ENCODE measurements around the gene ZNF747.
"Not testable (repeated sequence)": the region's sequence is repeated elsewhere in the genome, so short reads cannot be mapped to it uniquely, and the experiment has no call there.

Gene ZNF747

DNA sequence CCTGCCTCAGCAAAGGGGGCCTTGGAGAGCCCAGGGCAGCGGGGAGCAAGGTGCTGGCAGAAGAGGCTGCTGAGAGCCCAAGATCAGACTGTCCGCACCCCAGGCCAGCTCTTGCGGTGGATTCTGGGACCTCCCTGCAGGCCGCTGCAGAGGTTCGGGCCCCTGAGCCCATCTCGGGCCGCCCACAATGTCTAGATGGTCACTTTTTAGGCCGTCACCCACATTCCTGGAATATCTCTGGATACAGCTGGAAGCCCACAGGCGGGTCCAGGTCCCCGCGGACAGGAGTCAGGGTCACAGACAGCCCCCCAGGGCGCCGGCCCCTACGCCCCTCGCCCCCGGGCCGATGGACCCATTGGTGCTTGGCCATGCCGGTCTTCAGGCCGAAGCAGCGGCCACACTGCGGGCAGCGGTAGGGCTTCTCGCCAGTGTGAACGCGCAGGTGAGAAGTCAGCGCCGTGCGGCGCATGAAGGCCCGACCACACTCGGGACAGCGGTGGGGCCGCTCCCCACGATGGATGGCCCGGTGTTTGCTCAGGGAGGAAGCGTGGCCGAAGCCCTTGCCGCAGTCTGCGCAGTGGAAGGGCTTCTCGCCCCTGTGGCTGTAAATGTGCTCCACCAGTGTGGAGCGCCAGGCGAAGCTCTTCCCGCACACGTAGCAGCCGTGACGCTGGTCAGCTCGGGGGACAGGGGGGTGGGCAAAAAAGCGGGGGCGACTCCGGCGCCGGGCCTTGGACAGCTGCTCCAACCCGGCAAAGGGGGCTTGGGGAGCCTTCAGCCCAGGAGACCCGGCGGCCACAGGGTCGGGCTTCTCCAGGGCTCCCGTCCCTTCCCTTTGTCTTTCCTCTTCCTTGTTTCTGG, 2.1 kb downstream of the ZNF747 start:
- ATAC-seq (no peak), DNase-seq (no peak)
- Mint-ChIP-seq H3K27me3 (no peaks in the 10 kb centered on the region), H3K36me3 (ENCODE audit: low read depth) (peaks cover 31% of the 10 kb centered on the region), H3K9me3 (no peaks in the 10 kb centered on the region), H3K27ac (peak overlapping the region; percentile 83), H3K4me3 (no peak overlapping the region), H3K4me1 (peaks cover 57% of the 10 kb centered on the region)

DNA sequence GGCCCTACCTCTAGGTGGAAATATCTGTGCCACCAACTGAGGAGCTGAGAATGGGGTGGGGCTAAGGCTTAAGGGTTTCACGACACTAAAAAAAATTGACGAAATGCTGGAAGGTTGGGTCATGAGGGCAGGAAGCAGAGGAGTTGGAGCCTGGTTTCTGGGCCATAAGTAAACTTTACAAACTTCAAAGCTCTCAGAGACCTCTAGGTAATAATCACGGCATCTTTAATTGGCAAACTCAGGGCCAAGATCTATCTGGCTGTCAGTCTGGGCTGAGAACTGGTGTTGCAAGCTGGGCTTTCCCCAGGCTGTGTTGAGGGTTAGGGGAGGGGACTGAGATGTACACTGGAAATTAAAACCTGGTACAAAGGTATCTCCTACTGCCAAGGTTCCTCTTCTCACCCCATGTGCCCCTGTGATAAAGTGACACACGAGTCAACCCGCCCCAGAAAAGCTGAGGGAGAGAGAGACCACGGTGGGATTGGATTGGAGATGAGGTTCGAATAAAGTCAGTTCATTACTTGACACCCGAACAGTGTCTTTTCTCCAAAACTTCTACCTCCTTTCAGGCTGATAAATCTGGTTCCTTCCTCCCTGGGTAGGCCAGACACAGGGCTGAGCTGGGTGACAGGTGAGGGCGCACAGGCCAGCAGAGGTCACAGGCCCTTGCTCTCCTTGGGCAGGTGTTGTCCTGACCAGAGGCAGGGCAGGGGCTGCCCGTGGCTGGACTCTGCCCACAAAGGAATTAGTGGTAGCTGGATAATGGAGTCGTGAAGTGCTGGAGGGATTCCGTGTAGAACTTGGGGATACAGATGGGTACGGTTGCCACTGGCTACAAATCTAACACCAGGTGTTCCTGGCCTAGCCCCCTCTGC, 4.3 kb downstream of the ZNF747 start:
- ATAC-seq = no peak
- Mint-ChIP-seq H3K27me3 (no peaks in the 10 kb centered on the region), H3K4me1 (peaks cover 49% of the 10 kb centered on the region), H3K9me3 (no peaks in the 10 kb centered on the region), H3K4me3 (no peak overlapping the region), H3K36me3 (ENCODE audit: low read depth) (peaks cover 17% of the 10 kb centered on the region), H3K27ac (peak overlapping the region; percentile 49)
- no peak for DNase-seq

DNA sequence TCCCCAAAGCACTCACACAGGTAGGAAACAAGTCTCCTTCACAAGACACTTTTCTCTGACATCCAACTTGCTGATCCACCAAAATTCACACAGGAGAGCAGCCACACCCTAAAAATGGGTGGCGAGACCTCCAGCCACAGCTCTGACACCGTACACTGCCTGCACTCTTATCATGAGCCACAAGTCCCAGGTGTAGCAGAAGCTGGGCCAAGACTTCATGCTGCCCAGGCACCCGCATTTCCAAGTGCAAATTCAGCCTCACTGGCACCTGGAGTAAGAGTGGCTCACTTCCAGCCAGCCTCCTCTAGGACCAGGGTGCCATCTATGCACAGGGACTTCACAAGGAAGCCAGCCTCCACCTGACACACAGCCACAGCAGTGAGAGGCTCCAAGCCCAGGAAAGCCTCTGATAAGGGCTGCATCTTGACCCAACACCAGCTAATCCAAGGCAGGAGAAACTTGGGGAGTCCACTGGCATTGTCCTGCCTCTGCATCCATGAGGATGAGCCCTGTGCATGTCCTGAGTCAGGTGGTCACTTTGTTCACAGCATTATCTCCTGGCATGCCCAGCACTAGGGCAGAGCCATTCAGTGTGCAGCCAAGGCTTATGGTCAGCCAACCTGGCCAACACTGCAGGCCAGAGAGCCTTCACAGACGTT, 5.7 kb downstream of the ZNF747 start:
- Mint-ChIP-seq H3K27me3 (no peaks in the 10 kb centered on the region), H3K27ac (no peak overlapping the region), H3K4me1 (peaks cover 42% of the 10 kb centered on the region), H3K4me3 (no peak overlapping the region), H3K36me3 (ENCODE audit: low read depth) (peaks cover 12% of the 10 kb centered on the region), H3K9me3 (no peaks in the 10 kb centered on the region)
- DNase-seq (no peak), ATAC-seq (no peak)

DNA sequence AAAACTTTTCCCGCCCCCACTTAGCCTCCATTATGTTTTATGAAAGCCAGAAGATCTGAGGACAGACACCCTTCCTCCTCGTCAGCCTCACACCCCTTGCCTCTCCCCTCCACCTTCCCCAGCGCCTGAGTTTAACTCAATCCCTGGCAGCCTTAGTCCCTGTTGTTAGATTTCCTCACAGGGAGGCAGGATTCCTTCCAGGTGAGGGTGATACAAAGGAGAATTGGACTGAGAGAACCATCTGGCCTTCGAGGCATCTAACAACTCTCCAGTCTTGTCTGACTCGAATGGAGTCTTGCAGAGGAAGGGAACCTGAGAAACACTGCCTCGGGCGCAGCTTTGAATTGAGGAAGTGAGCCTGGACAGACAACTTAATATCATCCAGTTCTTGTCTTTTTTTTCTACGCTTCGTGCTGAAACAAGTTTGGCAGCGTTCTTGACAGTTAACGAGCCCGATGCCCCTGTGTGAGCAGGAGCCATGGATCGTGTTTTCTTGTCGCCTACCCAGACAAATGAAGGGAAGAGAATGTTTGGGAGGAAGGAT, 7.0 kb downstream of the ZNF747 start:
- no peak for ATAC-seq
- H3K27me3 Mint-ChIP-seq = no peaks in the 10 kb centered on the region
- H3K9me3 Mint-ChIP-seq = no peaks in the 10 kb centered on the region
- H3K27ac Mint-ChIP-seq = peak overlapping the region; percentile 70
- DNase-seq = peak; percentile 20
- peak overlapping the region; percentile 73 for H3K4me3 Mint-ChIP-seq
- peaks cover 36% of the 10 kb centered on the region for H3K4me1 Mint-ChIP-seq
- H3K36me3 Mint-ChIP-seq (ENCODE audit: low read depth) = peaks cover 10% of the 10 kb centered on the region

DNA sequence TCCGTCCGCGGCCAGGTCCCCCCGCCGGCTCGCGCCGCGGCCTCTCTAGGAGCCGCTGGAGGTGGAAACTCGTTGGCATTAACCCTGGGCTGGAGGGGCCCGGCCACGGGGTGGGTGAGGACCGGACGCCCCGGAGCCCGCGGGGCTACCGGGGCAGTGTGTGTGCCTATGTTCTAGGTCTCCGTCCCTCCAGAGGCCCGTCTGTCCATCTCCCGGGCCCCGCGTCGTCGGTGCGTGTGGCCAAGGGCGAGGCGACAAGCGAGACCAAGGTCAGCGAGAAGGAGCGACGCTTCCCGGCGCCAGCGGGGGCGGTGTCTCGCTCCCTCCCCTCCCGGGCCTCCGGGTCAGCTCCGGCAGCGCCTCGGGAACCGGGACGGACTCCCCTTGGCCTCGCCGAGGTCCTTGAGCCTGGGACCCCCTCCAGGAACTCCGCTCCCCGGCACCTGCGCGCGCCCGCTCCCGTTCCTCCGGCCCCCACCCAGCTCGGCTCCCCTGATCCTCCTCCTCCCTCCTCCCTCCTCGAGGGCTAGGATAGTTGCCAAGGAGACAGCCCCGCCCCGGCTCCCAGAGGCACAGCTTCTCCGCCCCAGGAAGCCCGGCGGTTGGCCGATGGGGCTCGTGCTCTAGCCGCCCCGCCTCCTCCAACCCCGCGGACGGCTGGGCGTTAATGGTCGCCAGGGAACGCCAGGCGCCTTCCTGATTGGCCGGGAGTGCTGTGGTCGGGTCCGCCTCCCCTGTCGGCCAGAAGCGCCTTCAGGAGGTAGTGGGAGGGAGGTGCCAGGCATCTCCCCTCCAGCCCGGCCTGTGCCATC, 7.6 kb downstream of the ZNF747 start:
- DNase-seq (peak; percentile 97), ATAC-seq (peak; percentile 91)
- Mint-ChIP-seq H3K9me3 (no peaks in the 10 kb centered on the region), H3K36me3 (ENCODE audit: low read depth) (peaks cover 14% of the 10 kb centered on the region), H3K27ac (peak overlapping the region; percentile 70), H3K27me3 (no peaks in the 10 kb centered on the region), H3K4me1 (peaks cover 36% of the 10 kb centered on the region), H3K4me3 (peak overlapping the region; percentile 73)

DNA sequence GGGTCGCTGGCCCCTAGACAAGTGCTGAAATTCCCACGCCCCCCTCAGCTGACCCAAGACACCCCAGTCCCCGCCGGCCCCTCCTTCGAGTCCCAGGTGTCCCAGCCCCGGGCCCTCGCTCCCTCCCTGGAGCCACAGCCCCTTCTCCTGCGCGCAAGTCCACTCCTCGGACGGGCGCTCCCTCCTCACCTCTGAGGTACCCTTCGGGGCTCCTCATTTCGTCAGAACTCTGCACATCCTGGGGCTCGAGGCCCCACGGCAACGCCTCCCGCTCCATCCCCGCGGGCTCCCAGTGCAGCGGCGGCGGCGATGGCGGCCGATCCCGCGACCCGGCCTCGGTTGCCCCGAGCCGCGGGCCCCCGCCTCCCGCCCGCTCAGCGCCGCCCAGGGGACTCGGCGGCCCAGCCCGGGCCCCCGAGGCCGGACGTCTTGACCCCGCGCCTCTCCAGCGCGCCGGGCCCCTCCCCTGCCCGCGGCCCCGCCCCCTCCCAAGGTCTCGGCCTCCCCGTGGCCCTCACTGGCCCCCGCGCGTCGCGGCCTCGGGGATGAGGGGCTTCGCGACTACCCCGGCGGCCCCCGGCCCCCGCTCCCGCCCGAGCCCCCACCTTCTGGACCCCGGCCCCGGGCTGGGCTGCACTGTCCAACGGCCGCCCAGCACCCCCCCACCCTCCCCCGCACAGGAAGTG, 8.4 kb downstream of the ZNF747 start, which contains the start of gene ZNF768:
Gene ZNF768, minus strand, starts transcription at position 430 of the 686 bp plus-strand sequence. Its CDS starts 153 bp downstream, at position 277.
- no peaks in the 10 kb centered on the region for H3K27me3 Mint-ChIP-seq
- ATAC-seq = peak; percentile 3
- no peak for DNase-seq
- H3K36me3 Mint-ChIP-seq (ENCODE audit: low read depth) = peaks cover 11% of the 10 kb centered on the region
- peaks cover 32% of the 10 kb centered on the region for H3K4me1 Mint-ChIP-seq
- H3K9me3 Mint-ChIP-seq = no peaks in the 10 kb centered on the region
- peak within 1 kb of the TSS; percentile 77 for H3K4me3 Mint-ChIP-seq
- H3K27ac Mint-ChIP-seq = peak within 1 kb of the TSS; percentile 70

DNA sequence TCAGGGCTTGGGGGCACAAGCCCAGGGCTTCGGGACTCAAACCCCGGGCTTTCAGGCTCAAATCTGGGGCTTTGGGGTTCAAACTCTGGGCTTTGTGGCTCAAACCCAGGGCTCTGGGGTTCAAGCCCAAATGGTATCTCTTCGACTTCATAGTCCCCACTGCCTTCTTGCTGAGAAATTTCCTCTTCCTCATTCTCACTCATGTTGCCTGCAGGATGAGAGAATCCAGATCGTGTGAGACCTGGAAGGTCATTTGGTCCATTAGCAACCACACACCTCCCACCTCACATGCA, 8.9 kb downstream of the ZNF747 start:
- H3K27me3 Mint-ChIP-seq = no peaks in the 10 kb centered on the region
- H3K4me3 Mint-ChIP-seq = peak overlapping the region; percentile 77
- peaks cover 29% of the 10 kb centered on the region for H3K4me1 Mint-ChIP-seq
- H3K27ac Mint-ChIP-seq = no peak overlapping the region
- H3K36me3 Mint-ChIP-seq (ENCODE audit: low read depth) = peaks cover 7% of the 10 kb centered on the region
- ATAC-seq (no peak), DNase-seq (no peak)
- H3K9me3 Mint-ChIP-seq = no peaks in the 10 kb centered on the region

DNA sequence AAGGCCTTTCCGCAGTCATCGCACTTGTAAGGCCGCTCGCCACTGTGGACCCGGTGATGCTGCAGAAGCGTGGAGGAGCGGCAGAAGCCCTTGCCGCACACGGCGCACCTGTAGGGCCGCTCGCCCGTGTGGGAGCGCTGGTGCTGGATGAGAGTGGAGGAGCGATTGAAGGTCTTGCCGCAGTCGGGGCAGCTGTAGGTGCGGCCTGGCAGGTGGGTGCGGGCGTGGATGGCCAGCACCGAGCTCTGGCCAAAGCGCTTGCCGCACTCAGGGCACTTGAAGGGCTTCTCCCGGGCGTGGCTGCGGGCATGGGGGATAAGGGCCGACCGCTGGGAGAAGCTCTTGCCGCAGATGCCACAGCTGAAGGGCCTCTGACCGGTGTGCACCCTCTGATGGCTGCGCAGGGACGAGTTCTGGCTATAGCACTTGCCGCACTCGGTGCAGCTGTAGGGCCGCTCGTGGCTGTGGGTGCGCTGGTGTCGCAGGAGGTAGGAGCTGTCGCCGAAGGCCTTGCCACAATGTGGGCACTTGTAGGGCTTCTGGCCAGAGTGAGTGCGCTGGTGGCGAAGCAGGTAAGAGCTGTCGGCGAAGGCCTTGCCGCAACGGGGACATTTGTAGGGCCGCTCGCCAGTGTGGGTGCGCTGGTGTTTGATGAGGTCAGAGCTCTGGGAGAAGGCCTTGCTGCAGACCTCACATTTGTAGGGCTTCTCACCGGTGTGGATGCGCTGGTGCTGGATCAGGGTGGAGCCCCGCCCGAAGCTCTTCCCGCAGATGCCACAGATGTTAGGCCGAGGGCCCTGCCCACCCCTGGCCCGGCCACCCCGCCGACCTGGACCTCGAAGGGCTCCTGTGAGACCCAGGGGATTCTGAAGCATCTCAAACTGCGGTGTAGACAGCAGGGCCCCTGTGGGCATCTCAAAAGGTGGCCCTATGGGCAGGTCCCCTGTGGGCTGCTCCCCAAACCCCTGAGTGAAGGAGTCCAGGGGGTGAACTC, 9.8 kb downstream of the ZNF747 start:
- no peaks in the 10 kb centered on the region for H3K27me3 Mint-ChIP-seq
- H3K9me3 Mint-ChIP-seq = no peaks in the 10 kb centered on the region
- H3K27ac Mint-ChIP-seq = no peak overlapping the region
- H3K4me1 Mint-ChIP-seq = peaks cover 20% of the 10 kb centered on the region
- DNase-seq (no peak), ATAC-seq (no peak)
- peak overlapping the region; percentile 6 for H3K4me3 Mint-ChIP-seq
- peaks cover 9% of the 10 kb centered on the region for H3K36me3 Mint-ChIP-seq (ENCODE audit: low read depth)

DNA sequence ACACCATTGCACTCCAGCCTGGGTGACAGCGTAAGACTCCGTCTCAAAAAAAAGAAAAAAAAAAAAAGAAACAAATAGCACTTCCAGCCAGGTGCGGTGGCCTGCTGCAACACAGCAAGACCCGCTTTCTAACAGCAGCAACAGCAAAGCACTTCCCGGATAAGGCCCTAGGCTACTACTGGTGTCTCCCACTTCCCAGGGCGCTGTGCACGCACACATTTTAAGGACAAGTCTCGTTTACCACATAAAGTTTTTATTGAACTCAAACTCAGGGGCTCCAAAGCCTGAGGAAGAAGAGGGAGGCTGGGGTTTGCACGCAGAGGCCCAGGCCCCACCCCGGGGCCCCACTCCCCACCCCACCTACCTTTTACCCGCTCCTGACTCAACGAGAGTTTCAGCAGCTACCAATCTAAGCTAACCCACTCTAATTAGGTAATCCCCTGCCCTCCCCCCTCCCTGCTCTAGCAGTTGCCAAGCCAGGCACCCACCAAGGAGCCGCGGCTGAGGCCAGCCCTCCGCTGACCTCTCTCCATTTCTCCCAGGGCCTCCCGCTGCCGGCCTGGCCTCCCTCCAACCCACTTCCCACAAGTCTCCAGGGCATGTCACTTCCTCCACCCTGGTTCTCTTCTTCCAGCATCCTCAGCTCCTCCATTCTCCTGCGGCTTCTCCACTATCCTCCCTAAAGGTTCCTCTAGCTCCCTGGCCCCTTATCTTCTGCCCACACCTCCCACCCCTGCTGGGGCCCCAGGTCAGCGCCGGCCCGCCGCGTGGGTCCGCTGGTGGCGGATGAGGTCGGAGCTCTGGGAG, 10.7 kb downstream of the ZNF747 start:
- H3K27ac Mint-ChIP-seq = no peak overlapping the region
- H3K36me3 Mint-ChIP-seq (ENCODE audit: low read depth) = peaks cover 17% of the 10 kb centered on the region

DNA sequence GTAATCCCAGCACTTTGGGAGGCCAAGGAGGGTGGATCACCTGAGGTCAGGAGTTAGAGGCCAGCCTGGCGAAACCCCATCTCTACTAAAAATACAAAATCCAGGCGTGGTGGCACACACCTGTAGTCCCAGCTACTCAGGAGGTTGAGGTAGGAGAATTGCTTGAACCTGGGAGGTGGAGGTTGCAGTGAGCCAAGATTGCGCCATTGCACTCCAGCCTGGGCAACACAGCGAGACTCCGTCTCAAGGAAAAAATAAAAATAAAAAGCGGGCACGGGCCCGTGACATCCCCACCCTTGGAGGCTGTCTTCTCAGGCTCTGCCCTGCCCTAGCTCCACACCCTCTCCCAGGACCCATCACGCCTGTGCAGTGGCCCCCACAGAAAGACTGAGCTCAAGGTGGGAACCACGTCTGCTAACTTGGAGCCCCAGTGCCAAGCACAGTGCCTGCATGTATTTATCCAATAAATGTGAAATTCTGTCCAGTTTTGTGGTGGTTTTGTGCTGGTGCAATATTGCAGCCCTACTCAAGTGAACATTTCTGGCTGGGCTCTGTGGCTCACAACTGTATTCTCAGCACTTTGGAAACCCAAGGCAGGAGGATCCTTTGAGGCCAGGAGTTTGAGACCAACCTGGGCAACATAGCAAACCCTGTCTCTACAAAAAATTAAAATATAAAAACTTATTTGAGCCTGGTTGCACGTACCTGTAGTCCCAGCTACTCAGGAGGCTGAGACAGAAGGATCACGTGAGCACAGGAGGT, 11.8 kb downstream of the ZNF747 start:
- H3K9me3 Mint-ChIP-seq, H3K27me3 Mint-ChIP-seq, H3K4me1 Mint-ChIP-seq, ATAC-seq, H3K27ac Mint-ChIP-seq, DNase-seq, H3K4me3 Mint-ChIP-seq: not testable (repeated sequence)
- peaks cover 24% of the 10 kb centered on the region for H3K36me3 Mint-ChIP-seq (ENCODE audit: low read depth)

More for the DNA sequence above, 10.7 kb downstream of the ZNF747 start:
- H3K4me1 Mint-ChIP-seq = peaks cover 18% of the 10 kb centered on the region
- no peaks in the 10 kb centered on the region for H3K27me3 Mint-ChIP-seq
- H3K9me3 Mint-ChIP-seq = no peaks in the 10 kb centered on the region
- DNase-seq (no peak), ATAC-seq (no peak)
- no peak overlapping the region for H3K4me3 Mint-ChIP-seq

DNA sequence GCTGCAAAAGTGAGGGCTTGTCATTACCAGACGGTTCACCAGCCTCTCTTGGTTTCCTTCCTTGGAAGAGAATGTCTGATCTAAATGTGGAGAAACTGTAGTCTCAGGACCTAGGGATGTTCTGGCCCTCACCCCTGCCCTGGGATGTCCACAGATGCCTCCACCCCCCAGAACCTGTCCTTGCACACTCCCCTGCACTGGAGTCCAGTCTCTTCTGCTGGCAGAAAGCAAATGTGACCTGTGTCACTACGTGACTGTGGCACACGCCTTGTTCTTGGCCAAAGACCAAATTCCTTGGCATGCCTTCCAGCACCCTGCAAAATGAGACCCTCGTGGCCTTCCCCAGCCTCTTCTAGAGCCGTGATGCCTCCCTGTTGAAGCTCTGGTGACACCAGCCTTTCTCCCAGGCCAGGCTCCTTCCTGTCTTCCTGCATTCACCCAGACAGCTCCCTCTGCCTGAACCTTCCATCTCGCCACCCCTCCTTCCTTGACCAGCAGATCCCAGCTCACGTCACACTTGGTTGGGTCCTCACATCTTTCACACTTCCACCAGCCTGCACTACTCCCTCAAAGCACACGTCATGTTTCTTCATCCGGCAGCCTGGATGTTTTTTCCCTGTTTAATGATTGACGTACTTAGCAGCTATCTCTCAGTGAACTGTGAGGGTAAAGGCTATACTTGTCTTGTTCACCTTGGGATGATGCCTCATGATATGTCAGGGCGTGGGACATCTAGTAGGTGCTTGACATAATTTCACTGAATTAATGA, 12.6 kb downstream of the ZNF747 start:
- ATAC-seq (no peak), DNase-seq (no peak)
- Mint-ChIP-seq H3K4me3 (no peak overlapping the region), H3K36me3 (ENCODE audit: low read depth) (peaks cover 32% of the 10 kb centered on the region), H3K4me1 (peaks cover 3% of the 10 kb centered on the region), H3K9me3 (no peaks in the 10 kb centered on the region), H3K27me3 (no peaks in the 10 kb centered on the region), H3K27ac (peak overlapping the region; percentile 36)

Data from activated naive CD8-positive, alpha-beta T cell treated with anti-CD3 and anti-CD28 coated beads, Interleukin-2, amount 50 U/mL, for 24 hours (primary cell).